CD4-positive, alpha-beta T cell treated with Interleukin-6 for 4 hours (primary cell): Measurements from ENCODE around the gene NEK6.

Source experiments
- DNase-seq: peaks from one replicate; pipeline ENCODE4 v3.0.0-alpha.2; 2020; ENCODE audit warnings: mixed read lengths

NEK6 gene

DNA sequence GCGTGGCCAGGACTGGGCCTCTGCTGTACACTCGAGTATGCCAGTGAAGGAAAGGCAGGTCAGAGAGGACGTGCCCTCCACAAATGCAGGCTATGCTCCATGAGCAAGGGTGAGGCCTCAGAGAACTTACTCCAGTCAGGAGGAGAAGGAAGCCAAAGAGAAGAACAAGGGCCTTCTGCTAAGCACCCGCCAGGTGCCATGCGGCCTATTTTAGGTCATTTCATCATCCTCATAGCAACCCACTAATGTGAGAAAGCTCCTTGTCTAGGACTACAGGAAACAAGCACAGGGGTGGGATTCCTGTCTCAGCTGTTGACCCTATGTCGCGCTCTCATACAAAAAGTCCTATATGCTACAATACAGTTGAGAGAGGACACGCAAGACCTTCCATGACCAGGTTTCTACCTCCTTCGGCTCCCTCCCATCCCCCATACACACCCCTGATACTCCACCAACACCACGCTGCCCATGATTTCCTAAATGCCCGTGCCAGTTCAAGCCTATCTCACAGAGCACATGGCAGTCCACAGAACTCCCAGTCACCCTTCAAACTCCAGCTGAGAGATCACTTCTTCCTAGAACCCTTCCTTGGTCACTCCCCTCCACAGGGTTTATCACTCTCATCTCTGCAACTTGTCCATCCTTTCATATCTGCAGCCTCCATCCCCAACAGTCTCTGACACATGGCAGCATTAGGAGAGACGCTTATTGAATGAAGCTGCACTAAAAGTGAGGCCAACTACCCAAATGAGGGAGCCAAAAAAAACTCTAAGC lies 130.7 kb downstream of the NEK6 start:
- no peak for DNase-seq

DNA sequence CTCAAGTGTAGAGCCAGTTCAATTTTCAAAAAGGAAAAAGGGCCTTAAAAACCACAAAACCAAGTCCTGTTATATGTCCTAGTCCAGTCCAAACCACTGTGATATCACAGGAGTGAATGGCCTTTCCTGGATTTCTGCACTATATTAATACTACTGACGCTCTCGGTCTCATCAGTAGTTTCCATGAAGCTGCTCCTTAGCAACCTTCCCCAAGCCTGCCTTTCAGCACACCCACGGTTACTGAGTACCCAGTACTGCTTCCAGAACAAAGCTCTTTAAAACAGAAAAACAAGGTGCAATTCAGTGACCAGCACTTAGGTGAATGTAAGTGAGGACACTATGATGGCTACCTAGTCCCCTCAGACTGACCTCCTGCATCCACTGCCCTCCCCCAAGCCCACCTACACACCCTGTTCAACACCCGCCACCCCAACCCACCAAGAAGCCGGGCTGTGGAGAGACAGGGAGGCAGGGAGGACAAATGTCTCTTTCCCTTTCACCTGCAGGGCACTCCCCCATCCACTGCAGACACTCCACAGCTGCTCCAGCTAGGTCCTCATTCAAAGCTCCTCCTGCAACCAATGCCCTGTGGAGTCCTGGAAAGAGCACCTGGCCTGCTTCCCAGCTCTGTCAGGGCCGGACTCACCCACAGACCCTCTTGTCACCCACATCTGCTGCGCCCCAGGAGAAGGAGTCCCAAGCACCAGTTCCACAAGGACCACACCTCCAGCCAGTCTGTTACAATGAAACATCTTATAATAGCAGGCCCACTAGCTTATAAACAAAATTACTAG lies 131.6 kb downstream of the NEK6 start:
- DNase-seq = no peak

DNA sequence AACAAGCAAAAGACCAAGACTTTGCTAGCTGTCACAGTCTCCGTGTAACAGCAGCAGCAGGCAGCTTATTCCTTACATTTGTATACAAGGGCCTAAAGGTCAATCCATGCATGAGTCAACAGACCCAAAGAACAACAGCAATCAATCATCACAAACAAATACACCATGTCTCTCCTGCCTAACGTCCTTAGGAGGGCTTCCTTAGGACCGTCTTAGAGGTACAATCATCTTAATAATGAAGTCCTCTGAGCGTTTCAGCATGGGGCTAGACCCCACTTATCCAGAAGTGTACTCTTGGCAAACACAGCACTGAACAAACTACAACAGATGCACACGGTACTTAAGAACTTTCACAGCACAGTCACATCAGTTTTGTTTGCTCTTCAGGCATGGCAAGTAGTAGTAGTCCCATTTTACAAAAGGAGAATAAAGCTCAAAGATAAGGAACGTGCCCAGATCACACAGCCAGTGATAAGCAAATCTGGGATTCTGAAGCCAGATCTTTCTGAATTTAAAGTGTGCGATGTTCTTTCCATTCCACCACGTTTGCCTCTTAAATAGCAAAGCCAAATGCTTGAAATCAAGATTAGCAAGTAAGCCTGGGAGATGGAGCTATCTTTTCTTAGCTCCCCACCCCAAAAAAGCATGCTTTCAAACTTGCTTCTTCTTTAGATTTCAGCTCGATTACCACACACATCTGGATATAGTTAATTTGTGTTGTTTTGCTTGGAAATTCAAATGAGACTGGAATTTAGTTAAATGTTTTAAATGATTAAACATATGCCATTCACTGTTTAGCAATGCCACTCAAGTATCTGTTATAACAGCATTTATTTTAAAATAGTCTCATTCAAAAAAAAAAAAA lies 133.3 kb downstream of the NEK6 start:
- DNase-seq = no peak

DNA sequence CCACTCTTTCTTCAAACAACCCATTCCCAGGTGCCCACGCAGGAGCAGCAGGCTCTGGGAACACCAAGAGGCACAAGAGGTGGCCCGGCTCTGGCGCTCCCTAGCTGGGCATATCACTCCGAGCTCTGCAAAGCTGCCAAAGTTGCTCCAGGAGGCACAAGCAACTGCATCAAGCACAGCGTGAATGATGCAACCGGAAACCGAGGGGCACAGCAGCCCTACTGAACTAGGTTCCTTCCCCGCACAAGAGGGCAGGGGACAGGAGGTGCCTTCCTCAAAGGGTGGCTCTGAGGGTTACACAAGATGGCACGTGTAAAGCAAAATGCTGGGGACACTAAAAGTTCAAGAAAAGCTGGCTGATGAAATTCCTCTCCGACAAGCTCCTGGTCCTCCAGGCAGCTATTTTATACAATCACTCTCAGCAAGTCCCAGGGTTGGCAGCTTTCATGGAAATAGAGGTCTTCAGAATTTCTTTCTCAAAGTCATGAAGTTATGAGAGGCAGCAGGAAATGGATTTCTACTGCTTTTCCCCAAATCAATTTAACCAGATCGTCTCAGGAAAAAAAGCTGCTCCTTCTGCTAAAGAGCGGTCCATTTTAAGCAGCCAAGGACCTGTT lies 134.6 kb downstream of the NEK6 start:
- DNase-seq = no peak

DNA sequence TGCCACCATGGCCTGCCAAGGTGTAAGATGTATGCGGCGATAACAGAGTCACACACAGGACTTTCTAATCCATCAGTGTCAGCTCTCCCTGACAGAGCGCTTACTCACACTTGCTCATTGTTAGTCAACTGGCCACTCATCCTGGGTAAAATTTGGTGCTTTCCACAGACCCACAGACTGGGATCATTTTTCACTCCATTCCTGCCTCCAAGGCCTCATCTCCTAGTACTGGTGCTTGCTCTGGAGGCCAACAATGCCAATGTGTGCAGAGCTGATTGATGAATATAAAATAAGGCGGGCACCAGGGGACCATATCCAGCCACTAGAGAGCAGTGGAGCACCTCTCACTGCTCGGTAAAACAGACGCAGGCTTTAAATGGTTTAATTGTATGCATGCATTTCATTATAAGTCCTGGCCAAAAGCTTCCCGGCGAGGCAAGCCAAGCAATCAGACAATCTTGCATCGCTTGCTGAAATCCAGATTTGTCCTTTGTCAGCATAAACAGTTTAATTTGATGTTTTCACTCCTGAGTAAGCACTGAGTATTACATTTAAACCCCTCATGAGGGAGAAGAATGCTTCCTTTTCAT lies 135.2 kb downstream of the NEK6 start:
- no peak for DNase-seq

DNA sequence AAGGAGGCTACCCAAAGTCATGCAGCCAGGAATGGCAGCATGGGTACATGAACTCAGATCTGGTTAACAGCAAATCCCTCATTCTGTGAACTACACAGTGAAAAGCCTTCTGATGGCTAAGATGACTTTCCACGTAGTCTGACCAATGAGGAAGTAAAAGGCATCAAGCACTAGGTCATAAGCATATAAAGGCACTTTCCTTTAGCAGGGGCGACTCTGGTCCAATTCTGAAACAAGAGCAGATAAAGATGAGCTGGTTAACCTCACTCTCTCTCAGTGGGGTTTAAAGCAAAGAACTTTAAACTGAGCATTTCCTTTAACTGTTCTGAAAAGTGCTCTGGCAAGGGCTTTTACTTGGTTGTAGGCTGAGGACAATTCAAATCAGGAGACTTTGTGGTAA lies 136.4 kb downstream of the NEK6 start:
- DNase-seq = no peak

DNA sequence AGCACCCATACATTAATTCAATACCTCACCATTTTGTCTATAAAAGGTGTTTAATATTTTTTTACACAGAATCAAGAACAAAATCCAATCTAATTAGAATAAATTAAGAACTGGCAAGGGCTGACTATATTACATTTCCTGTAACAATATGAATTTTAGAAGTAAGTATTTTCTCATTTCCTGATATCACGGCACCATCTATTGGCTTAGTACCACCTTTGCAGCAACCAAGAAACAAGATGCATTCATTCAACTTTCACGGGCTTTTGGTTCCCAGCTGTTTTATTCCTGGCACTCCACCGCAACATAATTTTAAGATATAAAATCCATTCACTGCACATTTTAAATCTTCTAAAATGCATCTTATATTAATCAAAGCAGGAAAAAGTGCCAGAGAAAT lies 136.8 kb downstream of the NEK6 start:
- DNase-seq = no peak

DNA sequence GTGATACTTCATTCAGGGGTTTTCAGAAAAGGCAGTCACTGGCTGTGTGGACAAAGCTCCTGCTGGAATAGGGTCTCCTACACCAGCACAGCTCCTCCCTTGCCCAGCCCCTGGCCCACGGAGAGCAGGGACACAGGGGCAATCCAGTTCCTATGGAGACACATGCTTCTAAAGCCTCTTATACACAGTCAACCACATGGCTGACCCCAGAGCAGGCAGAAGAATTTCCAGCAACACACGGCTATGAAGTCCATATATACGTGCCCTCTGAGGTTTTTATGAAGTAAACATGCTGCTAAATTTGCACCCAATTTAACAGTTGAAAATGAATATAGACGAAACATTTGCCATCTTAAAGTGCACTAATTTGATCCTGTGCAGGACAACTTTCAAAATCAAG lies 138.1 kb downstream of the NEK6 start:
- no peak for DNase-seq

DNA sequence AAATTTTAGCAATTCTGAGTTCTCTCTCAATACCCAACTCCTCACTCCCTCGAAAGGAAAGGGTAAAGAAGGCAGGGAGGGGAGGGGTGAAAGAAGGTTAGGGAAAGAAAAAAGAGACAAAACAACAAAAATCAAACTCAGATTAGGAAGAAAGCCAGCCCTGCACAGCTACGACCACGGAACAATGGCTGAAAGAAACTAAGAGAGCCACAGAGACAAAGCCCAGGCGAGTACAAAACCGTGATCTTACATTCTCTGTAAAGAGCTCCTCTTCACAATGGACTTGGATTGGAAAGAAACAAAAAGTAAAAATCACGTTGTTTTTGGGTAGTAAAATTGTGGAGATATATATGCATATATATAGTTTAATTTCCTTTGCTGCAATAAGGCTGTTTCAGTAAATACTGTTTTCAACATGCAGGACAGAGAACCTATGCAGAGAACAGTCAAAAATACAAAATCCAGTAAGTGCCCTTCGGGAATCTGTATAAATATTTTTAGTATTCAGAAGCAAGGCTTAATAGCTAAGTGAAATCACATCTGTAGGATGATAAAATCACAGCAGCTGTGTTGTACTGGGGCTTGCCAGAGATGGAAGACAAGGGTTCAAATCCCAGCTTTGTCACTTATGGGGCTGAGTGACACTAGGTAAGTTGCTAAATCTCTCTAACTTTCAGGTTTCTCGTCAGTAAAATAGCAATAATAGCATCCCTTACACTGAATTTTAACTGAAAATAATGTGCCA lies 140.6 kb downstream of the NEK6 start:
- no peak for DNase-seq

DNA sequence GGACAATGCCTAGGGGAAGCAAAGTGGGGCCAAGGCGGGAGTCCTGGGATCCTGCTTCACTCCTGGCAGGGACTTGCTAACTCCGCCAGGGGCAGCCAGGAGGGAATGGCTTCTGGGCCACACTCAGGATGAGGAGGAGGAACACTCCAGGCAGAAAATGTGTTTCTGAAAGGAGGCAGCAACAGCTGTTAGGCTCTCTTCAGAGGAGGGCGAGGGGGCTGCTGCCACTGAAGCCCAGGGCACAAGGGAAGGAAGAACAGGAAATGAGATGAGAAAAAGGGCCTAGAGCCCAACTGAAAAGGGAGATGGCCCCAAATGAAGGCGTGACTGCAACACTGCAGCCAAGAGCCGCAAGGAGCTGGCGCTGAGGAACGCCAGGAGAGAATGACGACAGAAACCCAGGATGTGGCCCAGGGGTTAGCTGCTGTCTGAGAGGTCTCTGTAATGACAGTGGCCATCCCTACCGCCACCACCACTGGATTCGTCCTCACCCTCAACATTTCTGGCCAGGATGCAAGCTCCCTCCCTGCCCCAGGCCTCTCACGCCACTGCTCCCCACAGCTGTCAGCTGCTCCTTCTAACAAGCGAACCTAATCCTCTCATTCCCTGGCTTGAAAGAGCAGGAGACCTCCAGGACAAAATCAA lies 141.7 kb downstream of the NEK6 start:
- no peak for DNase-seq

DNA sequence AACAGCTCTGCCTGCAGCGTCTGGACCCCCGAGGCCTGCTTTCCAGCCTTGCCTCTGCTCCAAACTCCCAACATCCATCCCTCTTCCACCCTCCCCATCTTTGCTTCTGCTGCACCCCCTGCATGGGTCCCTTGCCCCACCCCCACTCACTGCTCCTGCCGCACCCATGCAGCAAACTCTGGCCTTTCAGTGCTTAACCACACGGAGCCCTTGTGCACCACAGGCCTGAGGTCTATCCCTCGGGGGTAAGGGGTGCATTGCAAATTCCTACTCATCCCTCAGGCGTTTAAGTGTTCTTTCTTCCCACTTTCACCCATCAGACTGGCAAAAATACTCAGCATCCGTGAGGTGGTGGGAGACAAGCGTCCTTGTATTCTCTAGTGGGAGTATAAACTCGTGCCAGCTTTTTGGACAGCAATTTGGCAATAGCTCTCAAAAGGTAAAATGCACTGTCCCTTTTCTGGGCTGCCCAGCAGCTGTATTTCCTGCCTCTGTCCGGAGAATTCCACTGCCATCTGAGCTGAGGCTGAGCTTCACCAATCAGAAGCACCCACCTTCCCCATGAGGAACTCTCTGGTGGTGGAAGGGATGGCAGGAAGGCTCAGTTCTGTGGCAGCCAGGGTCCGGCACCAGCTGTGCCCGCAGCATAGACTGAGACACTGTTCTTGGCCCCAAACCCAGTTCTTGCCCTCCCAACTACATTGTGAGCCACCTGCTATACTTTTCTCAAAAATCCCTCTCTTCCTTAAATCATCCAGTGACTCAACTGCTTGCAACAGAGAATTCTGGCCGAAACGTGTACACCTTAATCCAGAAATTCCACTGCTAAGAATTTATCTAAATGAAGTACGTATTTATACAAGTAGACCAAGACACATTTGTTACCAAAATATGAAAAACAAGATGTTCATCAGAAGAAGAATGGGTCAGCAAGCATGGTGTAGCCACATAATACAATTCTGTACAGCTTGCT lies 142.5 kb downstream of the NEK6 start:
- no peak for DNase-seq
